SK-N-SH (cell line): ENCODE data around the gene MTCH1. TPM values are rescaled to one million over a fixed set of nuclear protein-coding genes. Genes with fewer than 3 reads are reported as not detected.

Experiments used
- CTCF ChIA-PET: fragments of 300-600, 350-600 bp; formaldehyde crosslinking; extraction: SDS; loops from one replicate; lab custom pipeline; 2021; lab: Yijun Ruan, JAX
- POLR2A ChIA-PET: fragments of 350-600 bp; sonication (Branson Sonifier 250); formaldehyde crosslinking; extraction: SDS; loops from one replicate; lab custom pipeline; 2020; ENCODE audit warnings: antibody characterized with exemption, inconsistent platforms; lab: Yijun Ruan, JAX
- DNase-seq: peaks from one replicate; pipeline ENCODE4 v3.0.0; 2012
- H2AFZ ChIP-seq: fragments of 200-600 bp; sonication (generic); 2 replicates; pipeline ENCODE4 v1.8.1; 2016; ENCODE audit warnings: antibody characterized with exemption, mild to moderate bottlenecking, low read depth
- H3F3A ChIP-seq: fragments of 200-600 bp; sonication (generic); replicated peaks from 2 replicates; pipeline ENCODE3; 2016; ENCODE audit warnings: antibody characterized with exemption, mild to moderate bottlenecking; ENCODE audit not compliant: insufficient read depth
- H3K27ac ChIP-seq, 2 experiments: fragments of 200-500 bp in 1 of 2; fragments of 200-600 bp in 1 of 2; sonication (Bioruptor generic) in 1 of 2; sonication (generic), shearing (Covaris generic) in 1 of 2; 2 replicates each; pipeline versions ENCODE4 v1.5.1 to v1.6.1; 2014 to 2016; ENCODE audit warnings: low read depth in 2 of 2, inconsistent platforms in 1 of 2, low read length in 1 of 2, mild to moderate bottlenecking in 1 of 2, mixed read lengths in 1 of 2
- H3K27me3 ChIP-seq: fragments of 200-600 bp; sonication (generic), shearing (Covaris generic); 2 replicates; pipeline ENCODE4 v1.6.1; 2016; ENCODE audit warnings: mixed run types; ENCODE audit not compliant: insufficient read depth
- H3K36me3 ChIP-seq, 2 experiments: fragments of 200-500 bp in 1 of 2; fragments of 200-600 bp in 1 of 2; sonication (Bioruptor generic) in 1 of 2; sonication (generic) in 1 of 2; replicated peaks in 1 of 2; 2 replicates each; pipeline versions ENCODE3 to v1.5.1; 2014 to 2016; ENCODE audit warnings: low read length in 1 of 2, mild to moderate bottlenecking in 1 of 2; ENCODE audit not compliant: insufficient read depth in 2 of 2, control insufficient read depth in 1 of 2
- H3K4me1 ChIP-seq, 2 experiments: fragments of 200-500 bp in 1 of 2; fragments of 200-600 bp in 1 of 2; sonication (Bioruptor generic) in 1 of 2; sonication (generic), shearing (Covaris generic) in 1 of 2; 2 replicates each; pipeline versions ENCODE4 v1.5.1 to v1.6.1; 2014 to 2016; ENCODE audit warnings: low read depth in 1 of 2, low read length in 1 of 2, mixed run types in 1 of 2; ENCODE audit not compliant: insufficient read depth in 2 of 2, control insufficient read depth in 1 of 2
- H3K4me2 ChIP-seq: fragments of 200-600 bp; sonication (generic), shearing (Covaris generic); 2 replicates; pipeline ENCODE4 v1.6.1; 2017; ENCODE audit warnings: mixed run types
- H3K4me3 ChIP-seq, 2 experiments: fragments of 200-500 bp in 1 of 2; fragments of 200-600 bp in 1 of 2; sonication (Bioruptor generic) in 1 of 2; sonication (generic), shearing (Covaris generic) in 1 of 2; 2 replicates each; pipeline versions ENCODE4 v1.5.1 to v1.8.1; 2014 to 2016; ENCODE audit warnings: low read depth in 2 of 2, inconsistent platforms in 1 of 2, low read length in 1 of 2, mild to moderate bottlenecking in 1 of 2, mixed read lengths in 1 of 2, moderate library complexity in 1 of 2
- H3K79me2 ChIP-seq: fragments of 200-600 bp; sonication (generic); 2 replicates; pipeline ENCODE4 v1.8.1; 2017; ENCODE audit warnings: mild to moderate bottlenecking; ENCODE audit not compliant: insufficient read depth
- H3K9ac ChIP-seq: fragments of 200-600 bp; sonication (generic); 2 replicates; pipeline ENCODE4 v1.6.1; 2017; ENCODE audit warnings: mixed run types
- H3K9me2 ChIP-seq: fragments of 200-600 bp; sonication (generic); 2 replicates; pipeline ENCODE4 v1.6.1; 2017; ENCODE audit warnings: mixed run types
- H3K9me3 ChIP-seq: fragments of 200-600 bp; sonication (generic); 2 replicates; pipeline ENCODE4 v1.6.1; 2017; ENCODE audit warnings: mixed run types, mild to moderate bottlenecking, moderate library complexity
- H4K20me1 ChIP-seq: fragments of 200-600 bp; sonication (generic); 2 replicates; pipeline ENCODE4 v1.6.1; 2017; ENCODE audit warnings: mild to moderate bottlenecking, mixed run types; ENCODE audit not compliant: insufficient read depth
- EZH2phosphoT487 ChIP-seq: fragments of 200-600 bp; sonication (generic); IDR thresholded peaks from 2 replicates; pipeline ENCODE4 v1.6.1; 2017; ENCODE audit warnings: low read depth, mixed run types, mild to moderate bottlenecking, antibody characterized with exemption, moderate library complexity, borderline replicate concordance
- FOXJ3 ChIP-seq: sonication (generic); formaldehyde crosslinking; IDR thresholded peaks from 2 replicates; pipeline ENCODE4 v1.5.1; 2020; ENCODE audit warnings: mild to moderate bottlenecking, missing genetic modification reagents
- GABPA ChIP-seq: IDR thresholded peaks from 2 replicates; pipeline ENCODE4 v1.4.0; 2012; ENCODE audit warnings: low read depth, mild to moderate bottlenecking
- GATA2 ChIP-seq: sonication (generic); formaldehyde crosslinking; IDR thresholded peaks from 2 replicates; pipeline ENCODE4 v1.5.0; 2020; ENCODE audit warnings: mild to moderate bottlenecking, missing genetic modification reagents
- MXI1 ChIP-seq: IDR thresholded peaks from 2 replicates; pipeline ENCODE4 v1.6.1; 2012; ENCODE audit warnings: mild to moderate bottlenecking, low read depth, low read length, improper control_type of control experiment
- POLR2AphosphoS5 ChIP-seq: IDR thresholded peaks from 2 replicates; pipeline ENCODE4 v1.6.1; 2012; ENCODE audit warnings: low read depth, low read length
- RCOR1 ChIP-seq: fragments of 150-350 bp; IDR thresholded peaks from 2 replicates; pipeline ENCODE4 v1.6.1; 2017; ENCODE audit warnings: antibody characterized with exemption, low read length
- RFX5 ChIP-seq: IDR thresholded peaks from 2 replicates; pipeline ENCODE4 v1.6.1; 2012; ENCODE audit warnings: mild to moderate bottlenecking, improper control_type of control experiment, low read length
- TCF12 ChIP-seq: IDR thresholded peaks from 2 replicates; pipeline ENCODE4 v1.4.0; 2012
- WGBS: methylation state at CpG from one replicate; pipeline ENCODE4 v1.1.6; 2017; ENCODE audit warnings: low lambda C conversion rate; 5-methylcytosine and 5-hydroxymethylcytosine counted together
- polyA plus RNA-seq, 3 experiments: library from polyadenylated mRNA; depleted of rRNA; stranded (reverse); fragments of >200 nt; gene quantifications; 2 replicates each; pipeline ENCODE4 v1.2.3, GENCODE V29; 2012
- TF ChIP-seq, protein P1 (sequence below): IDR thresholded peaks from 2 replicates; pipeline ENCODE4 v1.4.0; 2012; ENCODE audit warnings: low read depth, borderline replicate concordance
- TF ChIP-seq, protein P2 (sequence below): fragments of 200-600 bp; sonication (generic); IDR thresholded peaks from 2 replicates; pipeline ENCODE4 v1.6.1; 2017; ENCODE audit warnings: antibody characterized with exemption, mild to moderate bottlenecking, moderate library complexity
- TF ChIP-seq, protein P3 (sequence below): IDR thresholded peaks from 2 replicates; pipeline ENCODE4 v1.4.0; 2012; ENCODE audit warnings: low read depth
- TF ChIP-seq, protein P4 (sequence below): IDR thresholded peaks from 2 replicates; pipeline ENCODE4 v1.4.0; 2012; ENCODE audit warnings: low read depth, borderline replicate concordance

MTCH1 gene
- polyA plus RNA-seq, 1 of the 3 experiments (the other 2 are of a cell fraction): 151 TPM

DNA sequence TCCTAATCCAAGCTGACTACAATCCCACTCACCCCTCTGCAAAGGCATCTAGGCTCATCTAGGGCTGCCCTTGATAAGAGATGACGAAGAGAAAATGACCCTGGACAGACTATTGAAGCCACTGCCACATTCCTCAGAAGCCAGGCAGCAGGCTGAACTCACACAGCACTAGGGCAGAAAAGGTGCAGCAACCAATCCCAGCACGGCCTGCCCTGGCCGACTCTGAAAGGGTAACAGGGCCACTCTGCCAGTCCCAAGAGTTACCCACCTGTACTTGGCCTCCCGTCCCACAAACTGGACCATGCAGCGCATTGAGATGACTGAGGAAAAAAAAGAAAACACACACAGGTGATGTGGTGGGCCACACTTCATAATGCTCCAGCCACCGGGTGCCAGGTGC, 9.1 kb downstream of the MTCH1 start:
- Histone ChIP-seq H3K36me3 (peaks cover 51 to 66% of the 10 kb centered on the region in 2 experiments), H2AFZ (no peak overlapping the region), H3K27ac (no peak overlapping the region), H3F3A (no peaks in the 10 kb centered on the region), H3K9me2 (no peaks in the 10 kb centered on the region), H3K79me2 (peaks cover 32% of the 10 kb centered on the region), H3K4me3 (no peak overlapping the region), H3K4me2 (no peak overlapping the region), H3K4me1 (peaks cover 3 to 4% of the 10 kb centered on the region in 2 experiments; a peak in 1 of 4 replicates), H3K27me3 (no peaks in the 10 kb centered on the region), H4K20me1 (peaks cover 53% of the 10 kb centered on the region), H3K9ac (no peak overlapping the region), H3K9me3 (no peaks in the 10 kb centered on the region)
- ChIA-PET CTCF (interaction anchor here (1.8 to 7.7 kb wide), 3 partner anchors 42 to 211 kb away, joined by 5 to 46 read pairs (median 8); partner anchors contain the start of gene C6orf89), POLR2A (no interaction called here)
- DNase-seq: no peak
- TF ChIP-seq TCF12 (no peak), RFX5 (no peak)
- TF ChIP-seq, protein P1, sequence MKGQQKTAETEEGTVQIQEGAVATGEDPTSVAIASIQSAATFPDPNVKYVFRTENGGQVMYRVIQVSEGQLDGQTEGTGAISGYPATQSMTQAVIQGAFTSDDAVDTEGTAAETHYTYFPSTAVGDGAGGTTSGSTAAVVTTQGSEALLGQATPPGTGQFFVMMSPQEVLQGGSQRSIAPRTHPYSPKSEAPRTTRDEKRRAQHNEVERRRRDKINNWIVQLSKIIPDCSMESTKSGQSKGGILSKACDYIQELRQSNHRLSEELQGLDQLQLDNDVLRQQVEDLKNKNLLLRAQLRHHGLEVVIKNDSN: no peak
- WGBS: 96% methylated on average over 6 of the region's 6 CpGs

DNA sequence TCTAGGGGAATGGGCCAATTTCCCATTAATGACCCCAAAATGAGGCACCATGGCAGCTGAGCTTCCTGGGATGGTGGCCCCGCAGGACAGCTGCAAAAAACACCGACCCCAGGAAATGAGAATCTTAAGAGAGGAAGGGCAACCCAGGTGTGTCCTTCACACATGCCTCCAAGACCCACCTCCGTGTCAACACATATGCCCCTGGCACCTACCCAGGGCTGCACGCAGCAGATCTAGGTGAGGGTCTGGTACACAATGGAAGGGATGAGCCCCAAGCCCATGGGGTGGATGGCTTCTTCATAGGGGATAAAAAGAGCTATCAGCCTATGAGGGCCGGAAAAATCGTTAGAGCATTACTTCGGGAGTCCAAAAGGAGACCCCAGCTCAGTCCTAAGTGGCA, 9.5 kb downstream of the MTCH1 start:
- no peaks in the 10 kb centered on the region for H3K9me3 ChIP-seq
- no peaks in the 10 kb centered on the region for H3K27me3 ChIP-seq
- H4K20me1 ChIP-seq: peaks cover 49% of the 10 kb centered on the region
- H3K36me3 ChIP-seq: peaks cover 51 to 71% of the 10 kb centered on the region in 2 experiments
- CTCF ChIA-PET: interaction anchor here (1.8 to 7.7 kb wide), 3 partner anchors 42 to 210 kb away, joined by 5 to 46 read pairs (median 8); partner anchors contain the start of gene C6orf89
- H3F3A ChIP-seq: no peaks in the 10 kb centered on the region
- H3K27ac ChIP-seq: no peak overlapping the region
- H3K9me2 ChIP-seq: no peaks in the 10 kb centered on the region
- H3K4me2 ChIP-seq: no peak overlapping the region
- H3K79me2 ChIP-seq: peaks cover 28% of the 10 kb centered on the region
- WGBS: 94% methylated on average over 7 of the region's 7 CpGs
- TF ChIP-seq FOXJ3 (CRISPR knock-in tag) (no peak), GATA2 (CRISPR knock-in tag) (no peak), RFX5 (no peak), TCF12 (no peak), EZH2phosphoT487 (no peak), RCOR1 (no peak), GABPA (no peak), POLR2AphosphoS5 (no peak), MXI1 (no peak)
- TF ChIP-seq, protein P2, sequence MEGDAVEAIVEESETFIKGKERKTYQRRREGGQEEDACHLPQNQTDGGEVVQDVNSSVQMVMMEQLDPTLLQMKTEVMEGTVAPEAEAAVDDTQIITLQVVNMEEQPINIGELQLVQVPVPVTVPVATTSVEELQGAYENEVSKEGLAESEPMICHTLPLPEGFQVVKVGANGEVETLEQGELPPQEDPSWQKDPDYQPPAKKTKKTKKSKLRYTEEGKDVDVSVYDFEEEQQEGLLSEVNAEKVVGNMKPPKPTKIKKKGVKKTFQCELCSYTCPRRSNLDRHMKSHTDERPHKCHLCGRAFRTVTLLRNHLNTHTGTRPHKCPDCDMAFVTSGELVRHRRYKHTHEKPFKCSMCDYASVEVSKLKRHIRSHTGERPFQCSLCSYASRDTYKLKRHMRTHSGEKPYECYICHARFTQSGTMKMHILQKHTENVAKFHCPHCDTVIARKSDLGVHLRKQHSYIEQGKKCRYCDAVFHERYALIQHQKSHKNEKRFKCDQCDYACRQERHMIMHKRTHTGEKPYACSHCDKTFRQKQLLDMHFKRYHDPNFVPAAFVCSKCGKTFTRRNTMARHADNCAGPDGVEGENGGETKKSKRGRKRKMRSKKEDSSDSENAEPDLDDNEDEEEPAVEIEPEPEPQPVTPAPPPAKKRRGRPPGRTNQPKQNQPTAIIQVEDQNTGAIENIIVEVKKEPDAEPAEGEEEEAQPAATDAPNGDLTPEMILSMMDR: no peak
- TF ChIP-seq, protein P3, sequence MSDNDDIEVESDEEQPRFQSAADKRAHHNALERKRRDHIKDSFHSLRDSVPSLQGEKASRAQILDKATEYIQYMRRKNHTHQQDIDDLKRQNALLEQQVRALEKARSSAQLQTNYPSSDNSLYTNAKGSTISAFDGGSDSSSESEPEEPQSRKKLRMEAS: no peak
- TF ChIP-seq, protein P4, sequence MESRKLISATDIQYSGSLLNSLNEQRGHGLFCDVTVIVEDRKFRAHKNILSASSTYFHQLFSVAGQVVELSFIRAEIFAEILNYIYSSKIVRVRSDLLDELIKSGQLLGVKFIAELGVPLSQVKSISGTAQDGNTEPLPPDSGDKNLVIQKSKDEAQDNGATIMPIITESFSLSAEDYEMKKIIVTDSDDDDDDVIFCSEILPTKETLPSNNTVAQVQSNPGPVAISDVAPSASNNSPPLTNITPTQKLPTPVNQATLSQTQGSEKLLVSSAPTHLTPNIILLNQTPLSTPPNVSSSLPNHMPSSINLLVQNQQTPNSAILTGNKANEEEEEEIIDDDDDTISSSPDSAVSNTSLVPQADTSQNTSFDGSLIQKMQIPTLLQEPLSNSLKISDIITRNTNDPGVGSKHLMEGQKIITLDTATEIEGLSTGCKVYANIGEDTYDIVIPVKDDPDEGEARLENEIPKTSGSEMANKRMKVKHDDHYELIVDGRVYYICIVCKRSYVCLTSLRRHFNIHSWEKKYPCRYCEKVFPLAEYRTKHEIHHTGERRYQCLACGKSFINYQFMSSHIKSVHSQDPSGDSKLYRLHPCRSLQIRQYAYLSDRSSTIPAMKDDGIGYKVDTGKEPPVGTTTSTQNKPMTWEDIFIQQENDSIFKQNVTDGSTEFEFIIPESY: no peak
- no peak overlapping the region for H3K4me3 ChIP-seq
- no peak overlapping the region for H2AFZ ChIP-seq
- peaks cover 3 to 4% of the 10 kb centered on the region in 2 experiments; a peak in 1 of 4 replicates for H3K4me1 ChIP-seq
- no peak overlapping the region for H3K9ac ChIP-seq
- no peak for DNase-seq
- POLR2A ChIA-PET: no interaction called here
